Activated CD4-positive, alpha-beta T cell treated with anti-CD3 and anti-CD28 coated beads, Interleukin-2, Interleukin-4, amounts not matched to agents 100 ng/mL and 50 ng/mL, durations not matched to agents 16 hours and 8 hours (primary cell): ENCODE measurements around the gene KCNA1.
"Not testable (repeated sequence)": the region's sequence is repeated elsewhere in the genome, so short reads cannot be mapped to it uniquely, and the experiment has no call there.

Experiments used
- DNase-seq: peaks from one replicate; pipeline ENCODE4 v3.0.0-alpha.2; 2020; ENCODE audit warnings: low spot score

KCNA1 gene

DNA sequence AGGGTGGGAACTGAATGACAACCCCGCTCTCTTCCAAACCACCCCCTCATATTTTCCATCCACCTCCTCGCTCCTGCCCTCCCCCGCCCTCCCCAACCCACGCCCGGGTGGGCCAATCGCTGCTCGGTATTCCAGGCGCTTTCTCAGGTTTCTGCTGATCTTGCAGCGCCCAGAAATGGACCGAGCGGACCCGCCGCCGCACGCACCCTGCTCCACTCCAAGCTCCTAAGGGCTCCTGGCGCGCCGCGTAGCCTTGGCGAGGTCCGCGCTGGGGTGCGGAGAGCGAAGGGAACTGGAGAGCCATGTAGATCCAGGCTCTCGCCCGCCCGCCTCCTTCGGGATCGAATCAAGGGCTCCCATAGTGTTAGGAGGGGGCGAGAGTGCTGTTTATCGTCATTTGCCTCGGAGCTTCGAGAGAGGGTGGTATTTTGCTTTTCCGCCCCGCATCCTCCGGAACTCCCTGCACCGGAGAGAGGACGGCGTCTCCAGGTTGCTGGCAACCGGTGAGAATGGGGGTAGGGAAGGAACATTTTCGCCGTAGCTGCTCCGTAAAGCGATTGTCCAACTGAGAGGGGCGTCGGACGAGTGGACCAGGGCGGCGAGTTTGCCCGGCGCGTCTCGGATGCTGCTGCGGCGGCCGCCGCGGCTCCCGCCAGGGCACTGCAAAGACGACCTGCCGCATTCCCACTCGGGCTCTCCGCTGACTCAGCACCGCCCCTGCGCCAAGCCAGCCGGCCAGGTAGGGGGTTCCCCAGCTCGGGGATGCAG, at the start of gene KCNA1:
TSS of gene KCNA1 (plus strand) at position 172 of the 768 bp plus-strand sequence. CDS start 1,474 bp downstream, outside the sequence.
- no peak for DNase-seq

DNA sequence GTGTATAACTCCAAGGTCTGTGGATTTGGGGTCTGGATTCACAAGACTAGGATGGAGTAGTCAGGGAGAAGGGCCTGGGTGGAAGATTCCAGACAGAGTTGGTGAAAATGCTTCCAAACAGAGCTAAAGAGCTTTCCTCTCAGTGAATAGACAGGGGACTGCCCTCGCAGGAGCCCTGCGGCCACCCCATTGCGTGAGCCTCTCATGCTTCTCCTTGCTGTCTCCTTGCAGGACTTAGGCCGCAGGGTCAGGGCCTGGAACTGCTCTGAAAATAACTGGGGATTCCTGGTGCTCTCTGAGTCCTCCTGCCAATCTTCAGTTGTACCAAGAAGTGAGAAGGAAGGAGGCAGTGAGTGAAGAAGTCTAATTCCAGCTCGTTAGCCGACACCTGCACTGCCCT, 49.0 kb upstream of the KCNA1 start:
- DNase-seq, result no peak

DNA sequence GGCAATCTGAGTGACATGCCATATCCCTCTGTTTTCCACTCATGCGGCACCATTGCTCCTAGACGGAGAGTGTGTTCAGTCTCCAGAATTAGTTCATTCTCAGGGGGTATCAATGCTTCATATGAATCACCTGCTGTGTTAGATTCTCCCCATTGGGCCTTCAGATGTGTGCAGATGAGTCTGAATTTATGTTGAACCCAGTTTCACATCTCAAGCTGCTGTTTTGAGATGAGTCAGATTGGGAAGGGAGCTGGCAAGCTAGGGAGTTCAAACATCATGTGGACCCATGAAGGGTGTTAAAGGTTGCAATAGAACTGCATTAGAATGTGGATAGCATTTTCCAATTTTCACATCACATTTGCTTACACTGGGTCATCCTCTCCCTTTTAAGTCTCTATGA, 46.9 kb upstream of the KCNA1 start:
- DNase-seq, result no peak

DNA sequence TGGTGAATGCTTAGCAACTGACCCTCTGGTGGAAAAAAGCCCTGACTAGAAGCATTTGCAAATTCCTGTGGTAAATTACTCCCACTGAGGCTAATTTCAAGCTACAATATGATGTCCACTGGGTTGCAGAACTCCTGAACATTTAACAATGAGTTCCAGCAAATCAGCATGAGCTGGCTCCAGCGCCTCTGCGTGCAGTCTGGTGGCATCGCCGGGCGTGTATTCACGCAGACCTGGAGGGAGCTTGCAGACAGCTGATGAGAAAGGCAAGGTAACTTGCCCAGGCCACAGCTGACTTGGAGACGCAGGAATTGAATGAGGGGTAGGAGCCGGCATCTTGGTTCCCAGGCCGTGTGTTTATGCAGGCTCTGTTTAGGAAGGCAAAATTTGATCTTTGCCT, 45.1 kb upstream of the KCNA1 start:
- no peak for DNase-seq

DNA sequence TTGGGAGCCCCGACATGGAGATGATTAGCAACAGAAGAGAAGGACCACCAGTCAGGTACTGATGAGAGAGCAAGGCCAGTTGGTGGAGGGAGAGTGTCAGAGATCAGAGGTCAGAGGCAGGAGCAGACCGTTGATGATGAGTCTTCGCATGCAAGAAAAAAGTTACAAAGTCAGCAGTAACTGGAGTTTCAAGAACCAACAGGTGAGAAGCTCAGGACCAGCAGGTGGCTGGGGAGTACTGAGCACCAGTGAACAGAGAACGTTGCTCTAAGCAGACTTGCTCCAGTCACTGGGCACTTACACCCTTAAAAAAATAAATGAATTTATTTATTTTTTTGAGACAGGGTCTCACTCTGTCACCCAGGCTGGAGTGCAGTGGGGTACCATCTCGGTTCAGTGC, 44.5 kb upstream of the KCNA1 start:
- no peak for DNase-seq

DNA sequence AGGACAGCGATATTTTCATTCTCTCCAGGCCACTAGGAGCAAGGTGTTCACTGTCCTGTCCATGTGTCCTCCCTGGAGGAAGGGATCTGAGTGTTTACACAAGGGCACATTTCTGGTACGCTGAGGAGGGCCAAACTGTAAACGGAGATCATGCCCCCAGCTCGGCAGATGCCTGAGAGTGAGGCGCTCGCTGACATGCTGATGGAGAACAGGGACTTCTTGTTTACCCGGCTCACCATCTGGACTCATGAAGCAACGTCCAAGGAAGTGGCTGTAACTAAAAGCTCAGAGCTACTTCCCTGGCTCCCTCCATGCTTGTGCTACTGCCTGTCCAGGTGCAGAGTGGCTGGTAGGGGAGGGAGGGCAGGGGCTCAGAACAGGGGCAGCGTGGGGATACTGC, 43.4 kb upstream of the KCNA1 start:
- no peak for DNase-seq

DNA sequence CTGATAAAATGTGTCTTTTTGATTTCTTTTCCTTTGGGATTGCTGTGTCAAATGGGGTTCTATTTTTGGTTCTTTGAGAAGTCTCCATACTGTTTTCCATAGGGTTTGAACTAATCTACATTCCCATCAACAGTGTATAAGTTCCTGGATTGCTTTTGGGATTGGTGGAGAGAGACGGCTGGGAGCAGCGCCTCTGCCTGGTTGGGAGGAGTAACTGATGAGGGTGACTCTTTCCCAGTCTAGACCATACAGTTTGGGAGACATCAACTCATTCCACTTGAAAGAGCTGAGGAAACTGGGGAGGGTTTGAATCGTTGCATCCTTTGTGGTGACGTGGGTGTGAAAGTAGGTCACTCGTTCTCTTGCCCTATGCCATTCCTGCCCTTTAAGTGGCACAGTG, 42.3 kb upstream of the KCNA1 start:
- no peak for DNase-seq

DNA sequence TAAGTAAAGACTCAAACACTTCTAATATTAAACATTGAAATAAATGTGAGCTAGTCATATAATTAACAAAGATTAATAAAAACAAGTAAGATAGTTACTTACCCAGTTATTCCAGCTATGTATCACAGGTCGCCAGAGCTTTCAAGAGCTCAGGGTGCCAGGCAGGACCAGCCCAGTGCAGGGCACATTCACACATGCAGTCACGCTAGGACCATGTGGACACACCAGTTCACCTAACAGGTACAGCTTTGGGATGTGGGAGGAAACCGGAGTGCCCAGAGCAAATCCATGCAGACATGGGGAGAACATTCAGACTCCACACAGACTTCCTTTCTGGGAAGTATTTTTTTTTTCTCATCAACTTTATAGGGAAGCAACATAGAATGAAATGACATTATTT, 39.3 kb upstream of the KCNA1 start:
- no peak for DNase-seq

DNA sequence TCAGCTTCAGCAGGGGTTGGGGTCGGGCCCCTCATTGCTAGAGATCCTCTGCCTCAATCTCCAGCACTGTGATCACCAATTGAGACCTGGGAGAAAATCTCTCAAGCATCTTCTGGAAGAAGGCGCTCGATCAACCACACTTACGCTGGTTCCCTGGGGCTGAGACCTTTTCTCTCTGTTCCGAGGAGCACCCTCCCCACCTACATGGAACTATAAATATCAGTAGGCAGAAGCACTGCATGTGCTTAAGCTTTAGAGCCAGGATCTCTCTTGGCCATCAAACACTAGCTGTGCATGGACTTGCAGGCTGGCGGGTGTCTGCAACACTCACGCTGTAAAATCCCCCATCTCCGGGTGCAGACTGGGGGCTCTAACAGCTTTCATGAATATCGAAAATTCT, 38.2 kb upstream of the KCNA1 start:
- DNase-seq, result no peak

DNA sequence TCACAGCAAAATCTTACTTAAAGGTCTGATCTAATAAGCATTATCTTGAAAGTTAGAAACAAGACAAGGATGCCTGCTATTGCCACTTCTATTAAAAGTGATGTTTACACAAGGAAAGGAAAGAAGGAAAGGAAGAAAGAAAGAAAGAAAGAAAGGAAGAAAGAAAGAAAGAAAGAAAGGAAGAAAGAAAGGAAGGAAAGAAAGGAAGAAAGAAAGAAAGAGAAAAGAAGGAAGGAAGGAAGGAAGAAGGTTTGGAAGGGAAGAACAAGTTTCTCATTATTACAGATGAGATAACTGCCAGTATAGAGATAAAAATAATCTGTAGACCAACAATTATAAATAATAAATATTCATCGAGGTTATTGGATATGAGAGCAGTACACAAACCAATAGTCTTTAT, 35.8 kb upstream of the KCNA1 start:
- no peak for DNase-seq

DNA sequence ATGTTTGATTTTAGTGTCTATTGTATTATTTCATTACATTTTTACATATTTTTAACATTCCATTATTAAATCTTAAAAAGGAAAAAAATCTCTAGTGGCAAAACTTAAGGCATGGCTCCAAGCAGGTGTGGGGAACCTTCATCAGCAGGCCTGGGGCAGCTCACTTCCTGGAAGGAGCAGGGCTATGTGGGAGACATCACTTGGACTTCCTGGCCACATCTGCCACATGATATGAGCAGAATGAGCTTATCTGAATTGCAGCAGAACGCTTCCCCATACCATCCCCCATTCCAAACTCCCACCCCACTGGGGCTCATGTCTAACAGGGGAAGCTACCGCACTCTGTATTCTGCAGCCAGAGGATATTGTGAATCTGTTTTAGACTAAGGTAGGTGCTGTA, 35.0 kb upstream of the KCNA1 start:
- DNase-seq, result no peak

DNA sequence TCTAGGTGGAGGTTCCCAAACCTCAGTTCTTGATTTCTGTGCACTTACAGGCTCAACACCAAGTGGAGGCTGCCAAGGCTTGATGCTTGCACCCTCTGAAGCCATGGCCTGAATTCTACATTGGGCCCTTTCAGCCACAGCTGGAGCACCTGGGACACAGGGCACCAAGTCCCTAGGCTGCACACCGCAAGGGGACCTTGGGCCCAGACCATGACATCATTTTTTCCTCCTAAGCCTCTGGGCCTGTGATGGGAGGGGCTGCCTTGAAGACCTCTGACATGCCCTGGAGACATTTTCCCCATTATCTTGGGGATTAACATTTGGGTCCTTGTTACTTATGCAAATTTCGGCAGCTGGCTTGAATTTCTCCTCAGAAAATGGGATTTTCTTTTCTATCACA, 30.2 kb upstream of the KCNA1 start:
- not testable (repeated sequence) for DNase-seq

DNA sequence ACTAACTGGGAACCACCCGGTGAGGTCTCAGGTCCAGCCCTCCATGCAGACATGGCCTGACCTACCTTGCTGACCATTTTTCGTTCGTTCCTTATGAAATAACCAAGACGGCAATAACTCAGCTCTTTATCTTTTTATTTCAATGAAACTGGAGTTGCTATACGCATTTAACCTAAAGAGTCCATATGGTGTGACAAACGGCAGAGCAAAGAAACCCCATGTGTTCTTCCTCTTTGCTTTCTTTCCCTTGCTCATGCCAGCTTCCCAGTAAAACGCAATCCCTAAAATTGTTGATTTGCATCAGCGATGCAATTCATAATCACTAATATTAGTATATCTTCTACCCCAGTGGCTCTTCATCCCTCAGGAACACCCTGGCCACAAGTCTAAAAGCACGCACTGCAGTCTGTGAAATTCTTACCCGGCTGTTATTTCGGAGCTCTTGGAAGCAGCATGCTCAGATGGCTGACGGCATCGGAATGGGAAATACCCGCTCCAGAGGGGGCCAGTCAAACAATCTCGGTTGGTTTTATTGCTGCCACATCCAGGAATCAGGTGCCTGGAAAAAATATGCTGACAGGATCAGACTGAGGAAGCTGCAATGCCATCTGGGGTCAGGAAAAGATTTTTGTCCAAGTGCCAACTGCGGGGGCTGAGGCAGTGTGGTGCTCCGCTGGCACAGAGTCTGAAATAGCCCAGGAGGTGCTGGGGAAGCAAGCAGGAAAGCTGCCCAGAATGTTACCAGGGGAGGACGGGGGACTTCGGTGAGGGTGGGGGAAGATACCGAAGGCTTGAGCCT, 28.2 kb upstream of the KCNA1 start:
- no peak for DNase-seq

DNA sequence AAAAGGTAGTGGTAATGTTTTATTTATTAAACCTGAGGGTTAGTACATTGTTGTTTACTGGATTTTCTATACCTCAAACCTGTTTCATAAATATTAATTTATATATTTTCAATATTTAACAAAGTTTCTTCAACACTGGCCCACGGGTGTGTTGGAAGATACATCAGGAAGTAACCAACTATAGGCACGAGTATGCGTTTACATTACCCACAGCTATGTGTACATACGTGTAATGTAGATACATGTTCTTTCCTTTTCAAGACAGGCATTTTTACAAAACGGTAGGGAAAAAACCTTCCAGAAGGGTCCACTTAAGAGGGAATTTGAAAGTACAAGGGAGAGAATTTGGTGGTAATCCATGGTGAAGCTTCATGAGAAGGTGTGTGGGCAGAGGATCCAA, 17.8 kb upstream of the KCNA1 start:
- DNase-seq, result no peak

DNA sequence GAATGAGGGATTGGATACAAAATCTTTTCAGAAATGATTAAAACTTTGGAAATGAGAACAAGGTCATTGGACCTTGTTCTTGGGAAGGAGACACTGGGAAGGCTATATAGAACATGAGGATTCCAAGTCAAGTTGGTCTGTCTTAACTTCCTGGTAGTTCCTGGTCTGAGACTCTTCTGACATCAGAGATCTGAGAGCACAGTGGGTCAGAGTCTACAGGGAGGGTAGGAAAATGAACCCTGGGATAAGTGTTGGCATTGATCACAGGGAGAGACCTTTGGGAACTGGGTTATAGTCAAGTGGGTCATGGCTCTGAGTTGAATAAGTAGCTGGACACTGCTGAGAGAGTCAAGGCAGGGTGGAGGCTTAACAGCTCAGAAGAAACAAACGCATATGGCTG, 17.3 kb upstream of the KCNA1 start:
- DNase-seq, result no peak

DNA sequence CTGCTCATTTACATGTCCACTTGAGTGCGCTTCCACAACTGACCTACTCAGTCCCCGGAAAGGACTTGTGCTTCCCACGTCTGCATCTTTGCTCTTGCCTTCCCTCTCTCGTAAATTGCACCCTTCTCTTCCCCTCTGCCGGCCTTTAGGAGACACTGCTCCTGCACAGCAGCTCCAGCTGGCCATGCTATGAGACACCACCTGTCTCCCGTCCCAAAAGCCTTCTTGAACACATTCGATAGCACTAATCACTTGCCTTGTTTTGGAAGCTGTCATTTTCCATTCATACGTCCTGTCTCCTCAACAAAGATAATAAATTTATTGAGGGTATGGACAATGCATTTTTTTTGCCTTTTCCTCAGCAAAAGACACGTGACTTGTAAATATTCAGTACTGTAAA, 15.7 kb upstream of the KCNA1 start:
- DNase-seq, result no peak

DNA sequence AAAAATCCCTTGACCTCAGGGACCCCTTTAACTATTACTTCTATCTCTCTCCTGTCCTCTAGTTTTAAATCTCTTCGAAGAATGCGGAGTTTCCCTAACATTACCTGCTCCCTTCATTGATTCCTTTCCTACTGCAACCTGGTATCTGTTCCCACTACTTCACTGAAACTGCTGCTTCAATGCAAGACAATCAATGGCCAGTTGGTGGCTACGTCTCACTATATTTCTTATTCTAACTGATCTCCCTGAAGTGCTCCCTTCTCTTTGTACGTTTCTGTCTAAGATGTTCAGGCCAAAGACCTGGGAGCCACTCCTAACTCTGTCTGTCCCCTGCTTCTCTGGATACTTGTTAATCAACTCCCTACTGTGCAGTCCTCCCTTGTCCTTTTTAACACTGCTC, 10.3 kb upstream of the KCNA1 start:
- no peak for DNase-seq

DNA sequence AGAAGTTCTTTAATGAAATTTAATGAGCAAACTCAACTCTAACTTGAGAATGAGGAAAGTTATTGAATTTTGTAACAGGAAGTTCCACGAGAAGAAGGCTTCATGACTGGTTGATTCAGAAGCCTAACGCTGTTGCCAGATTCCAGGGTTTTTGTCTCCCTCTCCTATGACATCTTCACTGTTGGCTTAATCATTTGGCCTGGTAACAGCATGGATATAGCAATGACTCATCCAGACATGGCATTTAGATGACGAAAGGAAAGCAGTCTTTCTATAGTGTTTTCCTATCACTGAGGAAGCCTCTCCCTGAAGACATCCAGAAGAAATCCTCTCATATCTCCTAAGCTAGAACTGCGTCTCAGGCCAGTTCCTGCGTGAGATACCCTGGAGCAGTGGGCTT, 9.4 kb upstream of the KCNA1 start:
- no peak for DNase-seq

DNA sequence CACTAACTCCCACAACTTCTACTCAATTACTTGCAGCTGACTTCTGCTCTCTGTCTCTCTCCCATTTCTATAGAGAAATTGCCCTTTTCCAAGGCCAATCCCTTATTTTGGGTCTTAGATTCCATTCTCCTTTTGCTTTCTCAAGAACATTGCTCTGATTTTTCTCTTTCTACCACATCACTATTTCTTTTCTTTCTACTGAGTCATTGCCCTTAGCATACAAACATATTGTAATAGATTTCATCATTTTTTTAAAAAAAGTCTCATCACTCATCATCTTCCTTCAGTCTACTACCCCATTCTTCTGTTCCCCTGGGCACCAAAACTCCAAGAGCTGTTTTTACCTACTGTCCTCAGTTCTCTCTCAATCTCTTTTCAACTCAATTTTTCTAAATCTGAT, 4.4 kb upstream of the KCNA1 start:
- DNase-seq, result no peak

DNA sequence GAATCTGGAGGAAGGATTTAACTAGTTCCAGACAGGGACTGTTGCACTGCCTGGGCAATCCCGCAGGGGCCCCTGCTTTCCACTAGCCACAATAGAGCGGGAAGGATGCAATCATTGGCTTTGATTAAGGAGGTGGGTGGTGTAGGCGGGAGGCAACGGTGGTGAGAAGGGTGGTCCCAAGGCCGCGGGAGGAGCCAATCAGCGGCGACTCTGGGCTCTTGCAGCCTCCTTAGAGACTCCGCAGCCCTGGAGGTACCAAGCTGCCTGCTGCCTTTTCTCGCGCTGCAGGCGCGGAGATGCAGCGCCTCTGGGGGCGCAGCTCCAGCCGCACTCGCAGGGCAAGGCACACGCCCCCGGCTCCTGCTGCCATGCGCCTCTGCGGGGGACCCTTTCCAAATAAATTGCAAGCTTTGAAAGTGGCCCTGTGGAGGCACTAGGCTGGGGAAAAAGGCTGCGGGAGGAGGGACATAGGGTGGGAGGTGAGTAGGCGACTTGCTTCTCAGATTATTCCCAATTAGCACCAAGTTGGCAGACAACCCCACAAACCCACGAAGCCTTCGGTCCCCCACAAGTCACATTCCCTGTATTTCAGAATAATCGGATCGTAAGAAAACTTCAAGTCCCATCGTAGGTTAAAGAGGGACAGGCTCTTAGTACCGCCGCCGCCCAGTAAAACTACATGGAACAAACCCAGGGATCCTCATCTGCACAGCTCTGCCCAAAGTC, 858 bp upstream of the KCNA1 start:
- no peak for DNase-seq

DNA sequence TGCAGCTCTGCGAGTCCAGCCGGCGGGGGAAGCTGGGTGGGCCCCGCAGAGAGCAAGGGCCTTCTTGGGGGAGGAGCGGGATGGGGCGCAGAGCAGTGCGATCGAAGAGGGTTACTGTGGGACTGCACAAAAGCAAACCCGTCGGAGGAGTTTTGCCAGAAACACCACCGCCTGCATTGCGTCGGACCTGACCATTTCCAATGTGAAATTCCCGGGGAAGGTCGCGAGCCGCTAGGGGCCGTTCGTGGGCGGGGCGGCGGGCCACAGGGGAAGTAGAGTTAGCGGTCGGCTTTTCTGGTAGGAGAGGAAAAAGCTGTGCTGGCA, 333 bp upstream of the KCNA1 start:
- DNase-seq, result no peak

DNA sequence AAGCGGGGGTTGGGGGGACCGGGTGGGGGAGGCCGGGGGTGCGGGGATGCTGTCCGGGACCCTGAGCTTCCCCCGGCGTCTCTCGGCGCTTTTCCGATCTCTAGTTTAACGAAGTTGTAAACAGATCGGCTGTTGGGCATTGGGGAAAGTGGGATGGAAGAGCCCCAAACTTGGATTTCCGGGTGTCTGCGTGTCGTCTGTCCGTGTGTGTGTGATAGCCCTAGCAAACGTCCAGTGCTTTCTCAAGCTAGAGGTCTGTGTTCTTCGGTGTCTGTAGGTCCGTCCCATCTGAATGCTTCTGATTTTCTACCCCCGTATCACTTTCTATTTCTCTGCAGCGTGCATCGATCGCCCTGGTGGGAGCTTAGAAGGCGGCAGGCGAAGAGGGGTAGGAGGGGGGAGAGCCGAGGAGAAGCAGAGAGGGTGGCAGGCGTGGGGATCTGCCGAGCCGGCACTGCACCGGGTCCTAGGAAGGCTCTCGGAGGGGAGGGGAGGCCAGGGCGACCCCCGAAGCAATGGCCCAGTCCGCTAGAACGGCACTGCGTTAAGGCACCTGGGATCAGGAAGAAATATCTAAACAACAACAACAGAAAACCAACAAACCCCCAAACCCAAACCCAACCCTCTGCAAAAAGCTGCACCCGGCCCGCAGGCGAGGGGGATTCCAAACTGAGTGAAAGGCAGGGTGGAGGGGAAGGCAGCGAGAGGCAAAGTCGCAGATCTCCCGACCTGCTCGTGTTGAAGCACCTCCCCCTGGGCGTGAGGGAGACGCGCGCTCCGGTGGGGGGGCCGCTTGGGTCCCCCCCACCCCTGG, 1.0 kb downstream of the KCNA1 start:
- DNase-seq, result no peak
